Measurements from ENCODE around the gene FAM98C.

The FAM98C gene

GRCh38 chr19:38374332-38375097 is 28.4 kb upstream of the FAM98C start, which contains the start of gene PSMD8:
Gene PSMD8 (plus strand): TSS chr19:38374571. CDS start chr19:38374602, 31 bp downstream.
- peak; percentile 39 for TF ChIP-seq CTCF (IDR thresholded peaks at IDR 0.05; ENCODE audit: poor library complexity, severe bottlenecking)
- Histone ChIP-seq H3K27ac (ENCODE audit: poor library complexity, severe bottlenecking) (peak within 1 kb of the TSS; percentile 62), H3K36me3 (ENCODE audit: low read depth) (peaks cover 36% of the 10 kb centered on the region), H3K27me3 (ENCODE audit: insufficient read depth, poor library complexity, severe bottlenecking) (no peaks in the 10 kb centered on the region), H3K9me3 (ENCODE audit: severe bottlenecking) (no peaks in the 10 kb centered on the region), H3K4me3 (ENCODE audit: severe bottlenecking) (peak within 1 kb of the TSS; percentile 80), H3K4me1 (ENCODE audit: insufficient read depth, poor library complexity, severe bottlenecking) (peaks cover 5% of the 10 kb centered on the region)
- DNase-seq (ENCODE audit: low spot score) (peak; percentile 97), ATAC-seq (ENCODE audit: low read depth) (peak; percentile 94)

GRCh38 chr19:38375098-38375493 is 27.8 kb upstream of the FAM98C start:
- Histone ChIP-seq H3K27me3 (ENCODE audit: insufficient read depth, poor library complexity, severe bottlenecking) (no peaks in the 10 kb centered on the region), H3K4me3 (ENCODE audit: severe bottlenecking) (peak overlapping the region; percentile 80), H3K27ac (ENCODE audit: poor library complexity, severe bottlenecking) (peak overlapping the region; percentile 62), H3K9me3 (ENCODE audit: severe bottlenecking) (no peaks in the 10 kb centered on the region), H3K36me3 (ENCODE audit: low read depth) (peaks cover 42% of the 10 kb centered on the region), H3K4me1 (ENCODE audit: insufficient read depth, poor library complexity, severe bottlenecking) (peaks cover 5% of the 10 kb centered on the region)
- DNase-seq (ENCODE audit: low spot score): no peak
- no peak for TF ChIP-seq CTCF (IDR thresholded peaks at IDR 0.05; ENCODE audit: poor library complexity, severe bottlenecking)
- ATAC-seq (ENCODE audit: low read depth): peak; percentile 13

- peaks cover 5% of the 10 kb centered on the region for H3K4me1 ChIP-seq (ENCODE audit: insufficient read depth, poor library complexity, severe bottlenecking)
Measured at GRCh38 chr19:38375748-38376147, 27.1 kb upstream of the FAM98C start.

GRCh38 chr19:38376576-38376975 is 26.3 kb upstream of the FAM98C start:
- Histone ChIP-seq H3K27ac (ENCODE audit: poor library complexity, severe bottlenecking) (no peak overlapping the region), H3K4me1 (ENCODE audit: insufficient read depth, poor library complexity, severe bottlenecking) (peaks cover 5% of the 10 kb centered on the region), H3K27me3 (ENCODE audit: insufficient read depth, poor library complexity, severe bottlenecking) (no peaks in the 10 kb centered on the region), H3K9me3 (ENCODE audit: severe bottlenecking) (no peaks in the 10 kb centered on the region), H3K36me3 (ENCODE audit: low read depth) (peaks cover 54% of the 10 kb centered on the region), H3K4me3 (ENCODE audit: severe bottlenecking) (no peak overlapping the region)
- DNase-seq (ENCODE audit: low spot score): no peak
- no peak for ATAC-seq (ENCODE audit: low read depth)
- TF ChIP-seq CTCF (IDR thresholded peaks at IDR 0.05; ENCODE audit: poor library complexity, severe bottlenecking): no peak

More at GRCh38 chr19:38375748-38376147, 27.1 kb upstream of the FAM98C start:
- H3K36me3 ChIP-seq (ENCODE audit: low read depth): peaks cover 46% of the 10 kb centered on the region
- H3K27me3 ChIP-seq (ENCODE audit: insufficient read depth, poor library complexity, severe bottlenecking): no peaks in the 10 kb centered on the region
- TF ChIP-seq CTCF (IDR thresholded peaks at IDR 0.05; ENCODE audit: poor library complexity, severe bottlenecking): no peak
- no peaks in the 10 kb centered on the region for H3K9me3 ChIP-seq (ENCODE audit: severe bottlenecking)
- peak overlapping the region; percentile 80 for H3K4me3 ChIP-seq (ENCODE audit: severe bottlenecking)
- DNase-seq (ENCODE audit: low spot score) (no peak), ATAC-seq (ENCODE audit: low read depth) (no peak)
- peak overlapping the region; percentile 62 for H3K27ac ChIP-seq (ENCODE audit: poor library complexity, severe bottlenecking)

GRCh38 chr19:38377052-38377451 is 25.8 kb upstream of the FAM98C start:
- TF ChIP-seq CTCF (IDR thresholded peaks at IDR 0.05; ENCODE audit: poor library complexity, severe bottlenecking): no peak
- no peak overlapping the region for H3K4me3 ChIP-seq (ENCODE audit: severe bottlenecking)
- no peaks in the 10 kb centered on the region for H3K9me3 ChIP-seq (ENCODE audit: severe bottlenecking)
- peaks cover 5% of the 10 kb centered on the region for H3K4me1 ChIP-seq (ENCODE audit: insufficient read depth, poor library complexity, severe bottlenecking)
- no peaks in the 10 kb centered on the region for H3K27me3 ChIP-seq (ENCODE audit: insufficient read depth, poor library complexity, severe bottlenecking)
- ATAC-seq (ENCODE audit: low read depth) (no peak), DNase-seq (ENCODE audit: low spot score) (no peak)
- H3K27ac ChIP-seq (ENCODE audit: poor library complexity, severe bottlenecking): no peak overlapping the region
- peaks cover 59% of the 10 kb centered on the region for H3K36me3 ChIP-seq (ENCODE audit: low read depth)
